ENCODE measurements around the gene FASN.

- TF ChIP-seq GATA3 (IDR thresholded peaks at IDR 0.05; ENCODE audit: low read depth, low read length) (no peak), GATA2 (IDR thresholded peaks at IDR 0.05; ENCODE audit: low read depth, low read length) (no peak)
Observed at GRCh38 chr17:82078433-82078832, 19.6 kb downstream of the FASN start.
